Measurements from ENCODE around the gene ERBB2.

DNA sequence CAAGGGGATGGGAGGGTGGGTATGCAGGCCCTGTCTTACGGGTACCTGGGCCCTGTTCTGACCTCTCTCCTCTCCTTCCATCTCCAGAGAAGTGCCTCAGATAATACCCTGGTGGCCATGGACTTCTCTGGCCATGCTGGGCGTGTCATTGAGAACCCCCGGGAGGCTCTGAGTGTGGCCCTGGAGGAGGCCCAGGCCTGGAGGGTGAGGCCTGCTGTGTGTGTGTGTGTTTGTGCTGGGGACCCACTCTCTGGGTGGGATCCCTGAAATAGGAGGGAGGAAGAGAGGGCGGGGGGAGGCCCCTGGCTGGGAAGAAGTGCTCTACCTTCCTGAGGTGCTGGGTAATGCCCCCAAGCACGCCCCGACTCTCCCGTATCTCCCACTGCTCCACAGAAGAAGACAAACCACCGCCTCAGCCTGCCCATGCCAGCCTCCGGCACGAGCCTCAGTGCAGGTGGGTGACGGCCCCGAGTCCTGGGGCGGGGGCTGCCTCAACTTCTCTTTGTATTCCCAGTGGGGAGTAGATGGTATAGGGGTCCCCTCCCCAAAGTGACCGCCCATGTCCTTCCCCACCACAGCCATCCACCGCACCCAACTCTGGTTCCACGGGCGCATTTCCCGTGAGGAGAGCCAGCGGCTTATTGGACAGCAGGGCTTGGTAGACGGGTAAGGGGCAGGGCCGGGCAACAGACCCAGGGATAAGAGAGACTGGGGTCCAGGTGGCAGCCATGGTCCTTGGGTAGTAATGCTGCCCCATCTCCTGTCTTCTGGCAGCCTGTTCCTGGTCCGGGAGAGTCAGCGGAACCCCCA, 45.7 kb downstream of the ERBB2 start:
- TF ChIP-seq POLR2AphosphoS5 (IDR thresholded peaks at IDR 0.05; ENCODE audit: borderline replicate concordance, low read depth, low read length) (no peak), EZH2 (IDR thresholded peaks at IDR 0.05) (no peak)
